GM19324 (cell line): ENCODE results near the gene MITD1.
A peak's percentile ranks its signal among the peaks of the same experiment; 100 is the strongest.
"Not testable (repeated sequence)": the region's sequence is repeated elsewhere in the genome, so short reads cannot be mapped to it uniquely, and the experiment has no call there.

Source experiments
- ATAC-seq: cut with Tn5 transposase; IDR thresholded peaks from one replicate; pipeline ENCODE4 v1.9.1; 2021; ENCODE audit warnings: mild to moderate bottlenecking, moderate library complexity; ENCODE audit not compliant: unreplicated experiment, low FRiP score

MITD1 gene

DNA sequence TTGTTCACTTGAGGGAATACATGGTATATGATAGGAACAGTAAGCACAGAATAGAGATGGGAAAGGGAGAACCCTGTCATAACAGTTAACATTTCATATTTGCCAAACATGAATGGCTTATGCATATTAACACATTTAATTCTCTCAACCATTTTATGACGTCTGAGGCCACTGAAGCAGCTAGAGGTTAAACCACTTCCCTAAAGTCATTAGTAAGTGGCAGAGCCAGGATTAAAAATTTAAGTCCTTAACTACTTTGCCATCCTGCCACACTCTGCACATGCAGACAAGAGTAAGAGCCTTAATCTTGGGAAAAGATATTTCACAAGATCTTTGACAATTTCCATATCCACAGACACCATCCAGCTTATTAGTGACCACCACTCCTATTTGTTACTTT lies 24.0 kb downstream of the MITD1 start:
- no peak for ATAC-seq

DNA sequence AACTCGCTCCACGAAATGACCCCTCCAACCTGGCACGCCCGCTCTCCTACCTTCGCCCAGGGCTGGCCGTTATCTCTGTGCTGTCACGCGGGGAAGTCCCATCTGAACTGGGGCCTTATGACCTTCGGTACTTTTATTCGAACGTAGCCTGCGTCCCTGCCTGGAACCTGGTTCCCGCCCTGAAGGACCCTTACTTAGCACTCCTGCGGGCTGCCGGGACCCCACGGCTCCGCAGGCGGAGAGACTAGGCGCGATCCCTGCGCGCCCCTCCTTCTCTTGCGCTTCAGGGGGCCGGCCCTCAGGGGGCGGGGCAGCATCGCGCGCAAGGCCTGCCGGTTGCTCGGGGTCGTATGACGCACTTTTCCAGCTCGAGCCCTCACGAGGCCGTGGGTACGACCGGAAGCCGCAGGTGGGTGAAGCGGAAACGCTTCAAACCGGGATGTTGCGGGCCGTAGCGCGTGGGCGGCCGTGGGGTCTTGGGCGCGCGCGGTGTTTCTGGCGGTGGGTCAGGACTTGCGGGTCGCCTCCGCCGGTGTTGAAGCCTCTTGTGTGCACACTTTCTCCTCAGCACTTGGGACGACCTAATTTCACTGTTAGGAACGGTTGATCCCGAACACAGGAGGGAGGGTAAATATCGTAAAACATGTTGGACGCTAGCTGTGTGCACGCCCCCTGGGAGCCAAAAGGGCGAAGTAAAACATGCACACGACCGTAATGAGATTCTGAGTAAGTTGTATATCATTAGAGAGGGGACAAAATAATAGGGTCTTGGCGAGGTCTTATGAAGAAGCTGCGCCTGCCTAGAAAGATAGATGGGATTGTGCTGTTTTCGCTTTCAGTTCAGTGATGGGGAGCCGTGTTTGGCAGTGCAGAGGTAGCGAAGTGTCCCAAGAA lies 26.0 kb downstream of the MITD1 start, which contains the start of the genes LIPT1 and TSGA10:
Gene LIPT1, plus strand, starts transcription at position 325 of the 894 bp plus-strand sequence. CDS start 6,991 bp downstream, outside the sequence.
Gene TSGA10, minus strand, starts transcription at position 300 of the 894 bp plus-strand sequence. CDS start 45,503 bp downstream, outside the sequence.
- peak; percentile 99 for ATAC-seq

DNA sequence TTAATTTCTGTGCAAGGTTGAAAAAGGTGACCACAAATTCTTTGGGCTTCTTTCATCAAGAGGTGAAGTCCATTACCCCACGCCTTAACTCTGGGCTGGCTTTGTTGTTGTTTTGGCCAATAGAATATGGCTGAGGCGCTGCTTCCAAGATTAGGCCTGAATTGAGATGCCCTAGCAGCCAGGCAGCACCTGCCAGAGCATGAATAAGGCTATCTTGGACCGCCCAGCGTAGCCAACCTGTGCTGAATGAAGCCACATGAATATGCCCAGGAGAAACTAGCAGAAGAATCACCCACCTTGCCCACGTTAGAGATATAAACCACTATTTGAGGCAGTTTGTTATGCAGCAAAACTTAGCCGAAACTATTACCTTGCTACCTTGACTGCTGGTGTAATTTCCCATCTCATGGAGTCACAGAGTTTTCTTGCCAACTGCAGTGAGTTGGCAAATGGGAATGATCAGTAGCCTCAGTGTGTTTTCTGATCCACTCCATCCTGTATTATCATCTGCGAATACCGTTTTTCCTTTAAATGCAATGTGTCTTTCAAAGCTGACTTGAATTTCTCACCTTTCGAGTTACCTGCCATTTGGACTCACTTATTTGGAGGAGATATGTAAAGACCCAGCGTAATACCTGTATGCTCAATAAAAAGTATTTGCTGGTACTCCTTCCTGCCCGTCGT lies 26.8 kb downstream of the MITD1 start:
- ATAC-seq = no peak

DNA sequence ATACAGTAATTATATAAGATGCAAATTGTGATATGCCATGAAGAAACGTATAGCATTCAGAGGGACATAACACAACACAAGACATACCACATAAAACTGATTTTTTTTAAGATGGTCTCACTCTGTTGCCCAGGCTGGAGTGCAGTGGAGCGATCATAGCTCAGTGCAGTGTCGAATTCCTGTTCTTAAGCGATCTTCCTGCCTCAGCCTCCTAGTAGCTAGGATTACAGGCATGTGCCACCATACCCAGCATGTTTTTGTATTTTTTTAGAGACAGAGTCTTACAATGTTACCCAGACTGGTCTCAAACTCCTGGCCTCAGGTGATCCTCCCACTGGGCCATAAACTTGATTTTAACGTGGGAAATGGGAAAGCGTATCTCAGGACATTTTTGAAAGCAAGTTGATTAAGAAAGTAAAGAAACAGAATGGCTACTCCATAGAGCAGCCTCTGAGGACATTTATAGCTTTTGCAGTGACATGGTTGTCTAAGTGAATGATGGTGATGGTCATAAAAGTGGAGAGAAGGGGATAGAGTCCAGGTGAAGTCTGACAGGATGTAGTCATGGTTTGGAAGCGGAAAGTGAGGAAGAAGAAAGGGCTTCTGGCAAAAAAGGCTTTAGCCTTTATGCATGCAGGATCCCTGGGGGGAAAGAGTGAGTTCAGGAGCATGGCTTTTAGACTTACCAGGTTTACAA lies 28.5 kb downstream of the MITD1 start:
- ATAC-seq = no peak

DNA sequence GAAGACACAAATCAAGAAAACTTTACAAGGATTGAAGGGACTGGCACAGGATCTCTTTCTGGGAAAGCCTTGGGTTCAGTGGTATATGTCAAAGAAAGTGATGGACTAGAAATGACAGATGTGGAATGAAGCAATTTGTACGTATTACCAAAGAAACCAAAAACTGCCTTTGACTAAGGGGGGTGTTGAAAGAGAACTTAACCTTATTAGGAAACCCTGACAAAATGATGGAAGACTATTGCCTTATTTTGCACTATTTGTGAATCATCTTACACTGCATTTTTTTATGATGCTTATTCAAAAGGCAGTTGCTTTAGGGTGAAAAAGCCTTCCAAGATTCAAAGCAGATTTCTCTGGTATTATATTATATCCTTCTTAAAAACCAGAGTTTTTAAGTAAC lies 30.2 kb downstream of the MITD1 start:
- ATAC-seq = no peak

DNA sequence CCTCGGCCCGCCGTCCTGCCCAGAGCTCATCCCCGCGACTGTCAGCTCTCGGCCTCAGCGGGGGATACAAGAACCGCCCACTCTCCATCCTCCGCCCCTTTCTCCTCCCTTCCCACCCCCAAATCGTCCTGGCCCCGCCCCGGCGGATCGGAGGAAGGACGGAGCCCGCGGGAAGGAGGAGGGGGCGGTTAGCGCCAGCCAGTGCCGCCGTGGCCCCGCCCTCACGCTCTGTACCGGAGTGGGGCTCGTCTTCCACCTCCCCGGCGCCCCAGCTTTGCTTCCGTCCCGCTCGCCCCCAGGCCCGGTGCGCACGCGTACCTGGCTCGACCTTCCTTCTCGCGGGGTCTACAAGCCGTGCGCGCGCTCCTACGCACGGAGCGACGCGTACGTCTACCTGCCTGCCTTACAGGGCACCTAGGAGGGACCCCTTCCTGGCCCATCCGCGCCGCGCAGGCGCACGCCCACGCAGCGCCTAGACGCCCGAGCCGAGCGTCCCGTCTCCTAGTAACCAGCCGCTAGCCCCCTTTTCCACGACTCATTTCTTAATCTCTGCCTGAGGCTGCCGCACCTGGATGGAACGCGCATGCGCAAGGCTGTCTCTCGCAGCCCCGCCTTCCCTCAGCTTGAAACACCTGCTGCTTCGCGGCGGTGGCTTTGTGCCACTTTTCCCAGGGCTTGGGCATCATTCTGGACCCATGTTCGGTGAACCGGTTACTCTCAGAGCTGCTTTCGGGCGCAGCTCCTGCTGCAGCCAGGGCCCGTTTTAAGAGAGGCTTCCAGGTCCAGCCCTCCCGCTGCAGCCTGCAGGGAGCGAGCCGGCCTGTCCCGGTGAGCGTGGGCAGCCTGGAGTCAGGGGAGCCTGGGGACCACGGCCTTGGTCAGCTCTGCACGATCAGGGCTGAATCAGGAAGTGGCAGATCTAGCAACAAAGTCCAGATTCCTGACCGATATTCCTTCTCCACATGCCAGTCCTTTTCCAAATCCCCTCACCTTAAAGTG lies 39.4 kb downstream of the MITD1 start, which contains the start of gene C2orf15:
Gene C2orf15, plus strand, starts transcription at position 598 of the 999 bp plus-strand sequence. CDS start 8,852 bp downstream, outside the sequence.
- peak; percentile 93 for ATAC-seq

DNA sequence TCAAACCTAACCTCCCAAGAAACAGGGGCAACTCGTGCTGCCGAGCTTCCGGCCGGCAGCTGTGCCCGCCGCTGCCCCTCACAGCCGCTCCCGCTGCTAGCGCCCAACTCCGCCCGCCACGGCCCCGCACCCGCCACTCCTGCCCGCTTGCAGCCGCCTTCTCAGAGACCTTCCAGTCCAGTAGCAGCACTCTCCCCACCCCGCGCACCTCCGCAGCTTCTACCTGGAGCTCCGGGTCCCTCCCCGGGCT lies 40.1 kb downstream of the MITD1 start:
- ATAC-seq = peak; percentile 38

DNA sequence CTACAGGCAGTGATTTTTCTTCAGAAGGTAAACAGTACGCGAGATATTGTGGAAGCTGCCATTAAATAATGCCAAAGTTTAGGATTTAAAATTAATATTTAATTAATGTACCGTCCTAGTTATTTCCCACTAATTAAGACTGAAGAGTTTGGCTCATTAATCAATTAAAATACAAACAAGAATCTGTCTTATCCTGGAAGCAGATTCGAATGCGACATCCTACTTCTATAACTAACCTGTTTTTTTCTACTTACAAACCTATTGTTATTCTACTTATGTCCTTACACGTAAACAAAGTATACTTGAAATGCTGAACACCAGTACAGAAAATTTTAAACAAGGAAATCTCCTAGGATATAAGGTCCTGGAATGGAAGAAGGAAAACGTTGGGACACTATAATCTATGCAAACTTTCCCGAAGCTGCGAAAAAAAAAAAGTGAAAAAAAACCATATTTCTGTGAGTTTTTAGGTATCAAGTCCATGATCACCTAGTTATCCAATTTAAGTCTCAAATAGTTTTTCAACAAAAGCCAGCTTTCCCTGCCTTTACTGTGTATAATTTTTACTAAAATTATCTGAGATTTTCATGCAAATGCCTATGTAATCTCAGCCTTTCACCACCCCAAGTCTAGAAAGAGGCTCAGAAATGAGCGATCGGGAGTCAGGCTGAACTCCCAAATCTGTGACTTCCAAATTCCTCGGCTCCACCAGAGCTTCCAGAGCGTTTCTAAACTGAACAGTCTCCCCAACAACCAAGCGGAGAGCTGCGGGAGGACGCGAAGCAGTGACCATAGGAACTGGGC lies 40.6 kb downstream of the MITD1 start:
- ATAC-seq = no peak

DNA sequence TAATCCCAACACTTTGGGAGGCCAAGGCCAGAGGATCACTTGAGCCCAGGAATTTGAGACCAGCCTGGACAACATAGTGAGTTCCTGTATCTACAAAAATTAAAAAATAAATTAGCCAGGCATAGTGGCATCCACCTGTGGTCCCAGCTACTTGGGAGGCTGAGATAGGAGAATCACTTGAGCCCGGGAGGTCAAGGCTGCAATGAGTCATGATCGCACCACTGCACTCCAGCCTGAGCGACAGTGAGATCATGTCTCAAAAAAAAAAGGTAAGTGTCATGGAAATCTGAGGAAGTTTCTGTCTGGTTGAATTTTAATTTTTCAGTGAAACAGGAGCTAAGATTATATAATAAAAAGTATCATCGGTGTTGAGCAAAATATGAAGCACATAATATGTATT lies 41.9 kb downstream of the MITD1 start:
- no peak for ATAC-seq

DNA sequence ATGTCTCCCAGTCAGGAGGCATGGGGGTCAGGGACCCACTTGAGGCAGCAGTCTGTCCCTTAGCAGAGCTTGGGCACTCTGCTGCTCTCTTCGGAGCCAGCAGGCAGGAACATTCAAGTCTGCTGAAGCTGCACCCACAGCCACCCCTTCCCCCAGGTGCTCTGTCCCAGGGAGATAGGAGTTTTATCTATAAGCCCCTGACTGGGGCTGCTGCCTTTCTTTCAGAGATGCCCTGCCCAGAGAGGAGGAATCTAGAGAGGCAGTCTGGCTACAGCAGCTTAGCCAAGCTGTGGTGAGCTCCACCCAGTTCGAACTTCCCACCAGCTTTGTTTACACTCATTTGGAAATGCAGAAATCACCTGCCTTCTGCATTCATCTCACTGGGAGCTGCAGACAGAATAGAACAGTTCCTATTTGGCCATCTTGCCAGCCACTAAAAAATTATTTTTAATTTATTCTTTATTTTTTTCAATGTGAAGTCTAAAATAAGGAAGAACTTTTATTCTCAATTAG lies 45.8 kb downstream of the MITD1 start:
- not testable (repeated sequence) for ATAC-seq

DNA sequence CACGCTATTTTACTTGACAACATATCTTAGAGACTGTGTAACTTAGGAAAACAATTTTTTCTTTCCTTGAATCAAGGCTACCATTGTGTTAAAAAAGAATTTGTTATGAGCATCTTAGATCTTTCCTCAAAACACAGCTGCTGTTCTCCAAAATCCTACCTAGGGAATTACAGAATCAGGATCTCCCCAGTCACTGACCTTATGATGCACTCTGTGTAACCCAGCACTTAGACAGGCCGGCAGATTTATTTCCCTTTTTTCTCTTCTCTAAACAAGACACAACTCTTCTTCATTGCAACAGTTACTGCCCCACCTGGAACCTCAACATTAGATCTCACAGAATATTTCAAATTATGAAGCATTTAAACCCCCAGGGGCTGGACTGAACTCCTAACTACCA lies 52.9 kb downstream of the MITD1 start:
- ATAC-seq = no peak
